NB4 (cell line): ENCODE results near the gene NLRP3.

Source experiments
- POLR2A ChIP-seq: IDR thresholded peaks from 2 replicates; pipeline ENCODE4 v1.6.1; 2011; ENCODE audit warnings: mild to moderate bottlenecking; ENCODE audit not compliant: insufficient read length; ENCODE audit errors: extremely low read depth
- TF ChIP-seq, protein P1 (sequence below): IDR thresholded peaks from one replicate; pipeline ENCODE4 v1.5.1; 2012; ENCODE audit warnings: low read depth, low read length

DNA sequence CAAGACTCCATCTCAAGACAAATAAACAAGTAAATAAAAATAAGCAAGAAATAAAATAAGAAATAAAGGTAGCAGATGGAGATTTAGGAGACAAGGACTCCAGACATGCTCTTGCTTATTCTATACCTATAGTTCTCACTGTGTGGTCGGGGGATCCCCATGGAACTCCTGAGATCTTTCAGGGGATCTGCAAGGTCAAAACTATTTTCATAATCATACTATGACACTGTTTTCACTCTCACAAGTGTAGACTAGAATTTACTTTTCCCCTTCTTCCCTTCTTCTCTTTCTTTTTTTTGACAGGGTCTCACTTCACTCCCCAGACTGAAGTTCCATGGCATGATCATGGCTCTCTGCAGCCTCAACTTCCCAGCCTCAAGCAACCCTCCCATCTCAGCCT lies 29.8 kb upstream of the NLRP3 start:
- no peak for TF ChIP-seq POLR2A
- TF ChIP-seq, protein P1, sequence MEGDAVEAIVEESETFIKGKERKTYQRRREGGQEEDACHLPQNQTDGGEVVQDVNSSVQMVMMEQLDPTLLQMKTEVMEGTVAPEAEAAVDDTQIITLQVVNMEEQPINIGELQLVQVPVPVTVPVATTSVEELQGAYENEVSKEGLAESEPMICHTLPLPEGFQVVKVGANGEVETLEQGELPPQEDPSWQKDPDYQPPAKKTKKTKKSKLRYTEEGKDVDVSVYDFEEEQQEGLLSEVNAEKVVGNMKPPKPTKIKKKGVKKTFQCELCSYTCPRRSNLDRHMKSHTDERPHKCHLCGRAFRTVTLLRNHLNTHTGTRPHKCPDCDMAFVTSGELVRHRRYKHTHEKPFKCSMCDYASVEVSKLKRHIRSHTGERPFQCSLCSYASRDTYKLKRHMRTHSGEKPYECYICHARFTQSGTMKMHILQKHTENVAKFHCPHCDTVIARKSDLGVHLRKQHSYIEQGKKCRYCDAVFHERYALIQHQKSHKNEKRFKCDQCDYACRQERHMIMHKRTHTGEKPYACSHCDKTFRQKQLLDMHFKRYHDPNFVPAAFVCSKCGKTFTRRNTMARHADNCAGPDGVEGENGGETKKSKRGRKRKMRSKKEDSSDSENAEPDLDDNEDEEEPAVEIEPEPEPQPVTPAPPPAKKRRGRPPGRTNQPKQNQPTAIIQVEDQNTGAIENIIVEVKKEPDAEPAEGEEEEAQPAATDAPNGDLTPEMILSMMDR = no peak
